OCI-LY7 (cell line): ENCODE results near the gene HCAR2. TPM values are rescaled to one million over a fixed set of nuclear protein-coding genes. Genes with fewer than 3 reads are reported as not detected.

Experiments used
- BruUV-seq: library from RNA; stranded (reverse); fragments of 400-500 nt; replicated peaks from 2 replicates; lab custom pipeline; 2021; lab: Mats Ljungman, UMichigan
- CTCF ChIA-PET: fragments of 300-600 bp; sonication (Branson Sonifier 250); formaldehyde crosslinking; loops from one replicate; lab custom pipeline; 2022; ENCODE audit warnings: antibody characterized with exemption; ENCODE audit not compliant: unreplicated experiment; lab: Charles Lee
- POLR2A ChIA-PET: fragments of 300-600 bp; sonication (Branson Sonifier 250); formaldehyde crosslinking; loops from one replicate; lab custom pipeline; 2022; ENCODE audit warnings: antibody characterized with exemption; lab: Charles Lee
- DNase-seq: peaks from one replicate; pipeline ENCODE4 v3.0.0-alpha.2; 2015; ENCODE audit warnings: low spot score
- H2AFZ ChIP-seq: fragments of 200-600 bp; sonication (generic), shearing (Covaris generic); 2 replicates; pipeline ENCODE4 v1.6.1; 2014; ENCODE audit warnings: mild to moderate bottlenecking, antibody characterized with exemption, low read length, moderate library complexity
- H3K27ac ChIP-seq: fragments of 200-600 bp; sonication (generic); 2 replicates; pipeline ENCODE4 v1.5.1; 2014; ENCODE audit warnings: mixed run types, low read depth, mild to moderate bottlenecking, moderate library complexity, low read length, inconsistent platforms; ENCODE audit not compliant: poor library complexity, severe bottlenecking
- H3K36me3 ChIP-seq: fragments of 200-600 bp; sonication (generic); 2 replicates; pipeline ENCODE4 v1.6.1; 2014; ENCODE audit warnings: mild to moderate bottlenecking, antibody characterized with exemption, low read length, moderate library complexity, mixed read lengths; ENCODE audit not compliant: insufficient read depth
- H3K4me1 ChIP-seq: fragments of 200-600 bp; sonication (generic); 2 replicates; pipeline ENCODE4 v1.5.1; 2014; ENCODE audit warnings: mild to moderate bottlenecking, low read length; ENCODE audit not compliant: insufficient read depth, poor library complexity, severe bottlenecking
- H3K4me2 ChIP-seq: fragments of 200-600 bp; sonication (generic); 2 replicates; pipeline ENCODE4 v1.6.1; 2014; ENCODE audit warnings: mild to moderate bottlenecking, low read length
- H3K4me3 ChIP-seq: fragments of 200-600 bp; sonication (generic); 2 replicates; pipeline ENCODE4 v1.5.1; 2014; ENCODE audit warnings: mild to moderate bottlenecking, low read depth, low read length; ENCODE audit not compliant: poor library complexity, severe bottlenecking
- H3K79me2 ChIP-seq: fragments of 200-600 bp; sonication (generic); 2 replicates; pipeline ENCODE4 v1.6.1; 2016; ENCODE audit warnings: low read depth, mild to moderate bottlenecking, low read length, moderate library complexity, mixed read lengths; ENCODE audit not compliant: insufficient read depth
- H3K9me2 ChIP-seq: fragments of 200-600 bp; sonication (generic); 2 replicates; pipeline ENCODE4 v1.6.1; 2016; ENCODE audit warnings: mild to moderate bottlenecking, low read length, mixed read lengths; ENCODE audit not compliant: insufficient read depth
- H3K9me3 ChIP-seq: fragments of 200-600 bp; sonication (generic); 2 replicates; pipeline ENCODE4 v1.6.1; 2014; ENCODE audit warnings: mild to moderate bottlenecking, mixed run types, low read length, mixed read lengths
- H4K20me1 ChIP-seq: fragments of 200-600 bp; sonication (generic); 2 replicates; pipeline ENCODE4 v1.6.1; 2014; ENCODE audit warnings: mild to moderate bottlenecking, antibody characterized with exemption, low read length, moderate library complexity, mixed read lengths; ENCODE audit not compliant: insufficient read depth
- CTCF ChIP-seq: fragments of 200-600 bp; sonication (generic); conservative IDR thresholded peaks from 2 replicates; pipeline ENCODE4 v1.5.1; 2014; ENCODE audit warnings: mild to moderate bottlenecking, antibody characterized with exemption, low read length, moderate library complexity, mixed read lengths
- EZH2phosphoT487 ChIP-seq: fragments of 200-600 bp; sonication (generic); IDR thresholded peaks from 2 replicates; pipeline ENCODE4 v1.6.1; 2018; ENCODE audit warnings: low read depth, borderline replicate concordance, mild to moderate bottlenecking, mixed run types, antibody characterized with exemption, low read length, moderate library complexity, mixed read lengths
- intact Hi-C: fragments of 100-400 bp; cut with micrococcal nuclease; formaldehyde crosslinking; loops from one replicate; pipeline ENCODE4 v1.10.0; 2022; ENCODE audit not compliant: unreplicated experiment
- total RNA-seq, 2 experiments: library from RNA; depleted of rRNA in 1 of 2; stranded (reverse); fragments of >200 nt in 1 of 2; shearing (Covaris generic) in 1 of 2; gene quantifications; 2 replicates each; pipeline ENCODE4 v1.2.3, GENCODE V29; 2014 to 2022

HCAR2 gene
- total RNA-seq, 2 experiments from 2014 or later, result not detected

- no peak for TF ChIP-seq CTCF
- TF ChIP-seq EZH2phosphoT487, result no peak
- Histone ChIP-seq H2AFZ (no peak overlapping the region), H3K36me3 (no peaks in the 10 kb centered on the region), H3K4me1 (peaks cover 21% of the 10 kb centered on the region), H3K4me2 (no peak overlapping the region), H3K27ac (no peak overlapping the region), H3K9me2 (no peaks in the 10 kb centered on the region), H4K20me1 (no peaks in the 10 kb centered on the region), H3K9me3 (no peaks in the 10 kb centered on the region), H3K79me2 (no peaks in the 10 kb centered on the region), H3K4me3 (no peak overlapping the region)
- CTCF ChIA-PET, result interaction anchor here (0.5 to 0.6 kb wide), 2 partner anchors 145 to 204 kb away, joined by 3 to 19 read pairs; no protein-coding TSS in a partner anchor
- DNase-seq, result no peak
- POLR2A ChIA-PET, result interaction anchor here (0.6 kb wide), 2 partner anchors 63 to 753 kb away, joined by 3 to 4 read pairs; no protein-coding TSS in a partner anchor
- no TSS peak for BruUV-seq
- intact Hi-C loops, result no loop called here
Measured at GRCh38 chr12:122732611-122733010, 29.5 kb upstream of the HCAR2 start.

- H4K20me1 ChIP-seq, result no peaks in the 10 kb centered on the region
- intact Hi-C loops, result no loop called here
- peaks cover 21% of the 10 kb centered on the region for H3K4me1 ChIP-seq
- H3K9me2 ChIP-seq, result no peaks in the 10 kb centered on the region
- no peak for DNase-seq
- no peak overlapping the region for H3K27ac ChIP-seq
- no peaks in the 10 kb centered on the region for H3K36me3 ChIP-seq
- CTCF ChIA-PET, result interaction anchor here (0.5 to 0.6 kb wide), 2 partner anchors 145 to 204 kb away, joined by 3 to 19 read pairs; no protein-coding TSS in a partner anchor
- BruUV-seq, result no TSS peak
- H3K79me2 ChIP-seq, result no peaks in the 10 kb centered on the region
- H3K4me3 ChIP-seq, result no peak overlapping the region
- no peaks in the 10 kb centered on the region for H3K9me3 ChIP-seq
- POLR2A ChIA-PET, result interaction anchor here (0.5 to 0.6 kb wide), 4 partner anchors 48 to 753 kb away, joined by 3 to 4 read pairs (median 3); no protein-coding TSS in a partner anchor
- no peak for TF ChIP-seq EZH2phosphoT487
- TF ChIP-seq CTCF, result no peak
- H3K4me2 ChIP-seq, result no peak overlapping the region
- H2AFZ ChIP-seq, result no peak overlapping the region
Measured at GRCh38 chr12:122732170-122732569, 29.0 kb upstream of the HCAR2 start.
